Transverse colon (tissue), 4 donors: ENCODE results near the gene CFHR4. TPM values are rescaled to one million over a fixed set of nuclear protein-coding genes. Genes with fewer than 3 reads are reported as not detected.

Experiments used
- DNase-seq: peaks from one replicate; pipeline ENCODE4 v3.0.0-alpha.2; 2019
- H3K27ac ChIP-seq, 4 donors: fragments of 200-600 bp; sonication (generic); 2 replicates each; pipeline ENCODE4 v1.5.1; 2016 to 2018; ENCODE audit warnings: inconsistent platforms in 4 of 4
- H3K27me3 ChIP-seq: fragments of 200-600 bp; sonication (generic); 2 replicates; pipeline ENCODE4 v1.5.1; 2017; ENCODE audit warnings: inconsistent platforms
- H3K36me3 ChIP-seq, 4 donors: fragments of 200-600 bp; sonication (generic); 2 replicates each; pipeline ENCODE4 v1.5.1; 2017 to 2019; ENCODE audit warnings: inconsistent platforms in 4 of 4
- H3K4me1 ChIP-seq, 4 donors: fragments of 200-600 bp; sonication (generic); 2 replicates each; pipeline ENCODE4 v1.5.1; 2017 to 2020; ENCODE audit warnings: inconsistent platforms in 4 of 4
- H3K4me3 ChIP-seq, 4 donors: fragments of 200-600 bp; sonication (generic); 1 replicate in 1 of 4; 2 replicates in 3 of 4; pipeline versions ENCODE4 v1.5.1 to v1.6.1; 2017 to 2019; ENCODE audit warnings: inconsistent platforms in 4 of 4
- H3K9me3 ChIP-seq, 2 donors: fragments of 200-600 bp; sonication (generic); 2 replicates each; pipeline ENCODE4 v1.5.1; 2017 to 2019; ENCODE audit warnings: inconsistent platforms in 2 of 2
- CTCF ChIP-seq, 5 experiments: fragments of 200-600 bp in 3 of 5; fragments of 450-650 bp in 2 of 5; sonication (generic) in 3 of 5; IDR thresholded peaks; 1 replicate in 2 of 5; 2 replicates in 3 of 5; pipeline ENCODE4 v1.5.1; 2016 to 2017; ENCODE audit warnings: antibody characterized with exemption in 5 of 5, inconsistent platforms in 3 of 5, mild to moderate bottlenecking in 2 of 5, moderate library complexity in 1 of 5
- EP300 ChIP-seq: sonication (generic); formaldehyde crosslinking; IDR thresholded peaks from one replicate; pipeline ENCODE4 v1.6.1; 2017; ENCODE audit warnings: antibody characterized with exemption, low read depth
- POLR2A ChIP-seq: fragments of 450-650 bp; IDR thresholded peaks from one replicate; pipeline ENCODE4 v1.6.1; 2016; ENCODE audit warnings: antibody characterized with exemption, mild to moderate bottlenecking, moderate library complexity
- POLR2AphosphoS5 ChIP-seq, 3 donors: sonication (generic); formaldehyde crosslinking; IDR thresholded peaks; one replicate each; pipeline ENCODE4 v1.6.1; 2016; ENCODE audit warnings: antibody characterized with exemption in 3 of 3
- WGBS, 2 donors: methylation state at CpG; one replicate each; pipeline ENCODE4 v1.1.5; 2018; ENCODE audit warnings: low coverage in 1 of 2; 5-methylcytosine and 5-hydroxymethylcytosine counted together
- in situ Hi-C, 4 donors: fragments of 200-750 bp; cut with MboI; loops; one replicate each; pipeline versions ENCODE4 v1.15.0 to v1.15.1; 2017; ENCODE audit warnings: low sequenced_read_pairs in 3 of 4, low pct_ligation_motif_present in 1 of 4, low pct_unique_long_range_greater_than_20kb in 1 of 4
- intact Hi-C: fragments of 100-400 bp; cut with DNase I; formaldehyde crosslinking; loops from one replicate; pipeline ENCODE4 v1.15.1; 2023; ENCODE audit warnings: low total_unique reads
- total RNA-seq, 4 donors: library from RNA; depleted of rRNA; stranded (reverse); fragments of >200 nt; gene quantifications; one replicate each; pipeline ENCODE4 v1.1.0, GENCODE V29; 2016

Gene CFHR4
- total RNA-seq, 4 donors from 2014 or later: not detected

GRCh38 chr1:196858811-196859210 lies 29.0 kb upstream of the CFHR4 start:
- Histone ChIP-seq H3K9me3 (no peaks in the 10 kb centered on the region), H3K36me3 (no peaks in the 10 kb centered on the region), H3K27ac (no peak overlapping the region), H3K4me1 (no peaks in the 10 kb centered on the region), H3K4me3 (no peak overlapping the region), H3K27me3 (no peaks in the 10 kb centered on the region)
- DNase-seq: no peak
- 70% methylated on average over 3 of the region's 3 CpGs; no CpG with 5 or more reads in 1 of the 2 donors for WGBS, 2 donors
- intact Hi-C loops: no loop called here
- TF ChIP-seq CTCF (IDR thresholded peaks at IDR 0.05) (no peak), EP300 (no peak), POLR2A (no peak), POLR2AphosphoS5 (IDR thresholded peaks at IDR 0.05) (no peak)
- in situ Hi-C loops: no loop called here

GRCh38 chr1:196860323-196860884 lies 27.4 kb upstream of the CFHR4 start:
- Histone ChIP-seq H3K4me3 (no peak overlapping the region), H3K9me3 (no peaks in the 10 kb centered on the region), H3K27me3 (no peaks in the 10 kb centered on the region), H3K36me3 (no peaks in the 10 kb centered on the region), H3K4me1 (no peaks in the 10 kb centered on the region), H3K27ac (no peak overlapping the region)
- 89 to 93% methylated on average over 1 of the region's 1 CpG for WGBS, 2 donors
- DNase-seq: no peak
- intact Hi-C loops: no loop called here
- no peak for TF ChIP-seq CTCF (IDR thresholded peaks at IDR 0.05)
- no peak for TF ChIP-seq POLR2A
- no peak for TF ChIP-seq EP300
- no peak for TF ChIP-seq POLR2AphosphoS5 (IDR thresholded peaks at IDR 0.05)
- in situ Hi-C loops: no loop called here

- Histone ChIP-seq H3K9me3 (no peaks in the 10 kb centered on the region), H3K4me1 (no peaks in the 10 kb centered on the region), H3K27ac (no peak overlapping the region), H3K27me3 (no peaks in the 10 kb centered on the region), H3K36me3 (no peaks in the 10 kb centered on the region), H3K4me3 (no peak overlapping the region)
- in situ Hi-C loops: no loop called here
- whole genome bisulfite sequencing, 2 donors: 41 to 51% methylated on average over 2 of the region's 2 CpGs
- no peak for TF ChIP-seq POLR2AphosphoS5 (IDR thresholded peaks at IDR 0.05)
- no peak for TF ChIP-seq POLR2A
- TF ChIP-seq CTCF (IDR thresholded peaks at IDR 0.05): no peak
- TF ChIP-seq EP300: no peak
- DNase-seq: no peak
- intact Hi-C loops: no loop called here
These were observed 26.4 kb upstream of the CFHR4 start for GRCh38 chr1:196861429-196861828.

GRCh38 chr1:196866974-196867373 lies 20.9 kb upstream of the CFHR4 start:
- H3K9me3 ChIP-seq: no peaks in the 10 kb centered on the region
- H3K4me1 ChIP-seq: no peaks in the 10 kb centered on the region
- intact Hi-C loops: no loop called here
- in situ Hi-C loops: no loop called here
- H3K27ac ChIP-seq: no peak overlapping the region
- no peaks in the 10 kb centered on the region for H3K36me3 ChIP-seq
- H3K27me3 ChIP-seq: no peaks in the 10 kb centered on the region
- WGBS, 2 donors: 100% methylated on average over 1 of the region's 1 CpG; no CpG with 5 or more reads in 1 of the 2 donors
- no peak overlapping the region for H3K4me3 ChIP-seq
- no peak for DNase-seq
- TF ChIP-seq EP300: no peak
- TF ChIP-seq POLR2AphosphoS5 (IDR thresholded peaks at IDR 0.05): no peak
- TF ChIP-seq POLR2A: no peak
- TF ChIP-seq CTCF (IDR thresholded peaks at IDR 0.05): no peak
